Neuronal stem cell (in vitro differentiated cells): ENCODE measurements around the gene RELN.

Source experiments
- DNase-seq: peaks from one replicate; pipeline ENCODE4 v3.0.0-alpha.2; 2013; ENCODE audit warnings: low spot score
- H2AFZ ChIP-seq: one replicate; pipeline ENCODE4 v1.6.1; 2013; ENCODE audit warnings: mild to moderate bottlenecking, low read length, inconsistent platforms
- H2AK5ac ChIP-seq: 2 replicates; pipeline ENCODE4 v1.6.1; 2013; ENCODE audit warnings: low read depth, mild to moderate bottlenecking, inconsistent platforms, low read length, moderate library complexity, mixed read lengths
- H2BK120ac ChIP-seq: 2 replicates; pipeline ENCODE4 v1.6.1; 2013; ENCODE audit warnings: low read depth, mild to moderate bottlenecking, inconsistent platforms, low read length, moderate library complexity, mixed read lengths
- H2BK12ac ChIP-seq: one replicate; pipeline ENCODE4 v1.6.1; 2013; ENCODE audit warnings: low read length, inconsistent platforms
- H2BK15ac ChIP-seq: 2 replicates; pipeline ENCODE4 v1.6.1; 2013; ENCODE audit warnings: mild to moderate bottlenecking, low read length, inconsistent platforms, mixed read lengths
- H2BK5ac ChIP-seq: one replicate; pipeline ENCODE4 v1.6.1; 2013; ENCODE audit warnings: inconsistent platforms, mild to moderate bottlenecking, low read length, moderate library complexity
- H3K14ac ChIP-seq: one replicate; pipeline ENCODE4 v1.6.1; 2013; ENCODE audit warnings: low read length, inconsistent platforms
- H3K18ac ChIP-seq: 2 replicates; pipeline ENCODE4 v1.6.1; 2013; ENCODE audit warnings: low read length, inconsistent platforms
- H3K23ac ChIP-seq: 2 replicates; pipeline ENCODE4 v1.6.1; 2013; ENCODE audit warnings: low read depth, mild to moderate bottlenecking, mixed read lengths, low read length, inconsistent platforms; ENCODE audit not compliant: poor library complexity
- H3K27ac ChIP-seq: replicated peaks from 3 replicates; pipeline ENCODE4 v1.5.1; 2013; ENCODE audit warnings: low read length, inconsistent platforms
- H3K27me3 ChIP-seq, 3 experiments: 2 replicates each; pipeline ENCODE4 v1.6.1; 2013; ENCODE audit warnings: low read length in 3 of 3, mild to moderate bottlenecking in 2 of 3, inconsistent platforms in 1 of 3, low read depth in 1 of 3, mixed read lengths in 1 of 3, moderate library complexity in 1 of 3; ENCODE audit not compliant: control insufficient read depth in 3 of 3, insufficient read depth in 3 of 3
- H3K36me3 ChIP-seq, 2 donors: replicated peaks in 1 of 2; 2 replicates each; pipeline ENCODE4 v1.6.1; 2013; ENCODE audit warnings: low read length in 2 of 2; ENCODE audit not compliant: control insufficient read depth in 2 of 2, insufficient read depth in 2 of 2
- H3K4ac ChIP-seq: 2 replicates; pipeline ENCODE4 v1.6.1; 2013; ENCODE audit warnings: inconsistent platforms, mild to moderate bottlenecking, low read length, moderate library complexity
- H3K4me1 ChIP-seq, 2 donors: 1 replicate in 1 of 2; 2 replicates in 1 of 2; pipeline ENCODE4 v1.6.1; 2013; ENCODE audit warnings: low read length in 2 of 2, low read depth in 1 of 2; ENCODE audit not compliant: control insufficient read depth in 2 of 2, insufficient read depth in 1 of 2
- H3K4me2 ChIP-seq: one replicate; pipeline ENCODE4 v1.6.1; 2013; ENCODE audit warnings: mild to moderate bottlenecking, low read length, inconsistent platforms; ENCODE audit not compliant: insufficient read depth, poor library complexity, severe bottlenecking
- H3K4me3 ChIP-seq, 2 donors: 2 replicates each; pipeline ENCODE4 v1.5.1; 2013; ENCODE audit warnings: low read length in 2 of 2, mild to moderate bottlenecking in 2 of 2, inconsistent platforms in 1 of 2, moderate library complexity in 1 of 2
- H3K79me1 ChIP-seq: one replicate; pipeline ENCODE4 v1.6.1; 2013; ENCODE audit warnings: low read depth, mild to moderate bottlenecking, inconsistent platforms, low read length, moderate library complexity
- H3K9ac ChIP-seq: one replicate; pipeline ENCODE4 v1.6.1; 2013; ENCODE audit warnings: mild to moderate bottlenecking, low read depth, low read length, inconsistent platforms; ENCODE audit not compliant: poor library complexity
- H3K9me3 ChIP-seq, 2 donors: replicated peaks in 1 of 2; 2 replicates each; pipeline versions ENCODE3 to v1.6.1; 2013; ENCODE audit warnings: low read length in 2 of 2, mild to moderate bottlenecking in 2 of 2, inconsistent platforms in 1 of 2, low read depth in 1 of 2, mixed read lengths in 1 of 2, moderate library complexity in 1 of 2; ENCODE audit not compliant: control insufficient read depth in 2 of 2, insufficient read depth in 1 of 2
- H4K8ac ChIP-seq: one replicate; pipeline ENCODE4 v1.6.1; 2013; ENCODE audit warnings: low read depth, mild to moderate bottlenecking, inconsistent platforms, low read length, moderate library complexity
- H4K91ac ChIP-seq: one replicate; pipeline ENCODE4 v1.6.1; 2013; ENCODE audit warnings: low read length, low read depth, mild to moderate bottlenecking, inconsistent platforms; ENCODE audit not compliant: poor library complexity
- WGBS, 2 donors: extraction: QIAGEN DNeasy Blood & Tissue Kit; methylation state at CpG; one replicate each; pipeline ENCODE4 v1.1.7; 2013; ENCODE audit warnings: missing lambda C conversion rate in 2 of 2, mixed read lengths in 1 of 2; ENCODE audit not compliant: insufficient read length in 2 of 2, insufficient replicate concordance in 1 of 2; ENCODE audit errors: extremely low coverage in 2 of 2; 5-methylcytosine and 5-hydroxymethylcytosine counted together

The RELN gene

DNA sequence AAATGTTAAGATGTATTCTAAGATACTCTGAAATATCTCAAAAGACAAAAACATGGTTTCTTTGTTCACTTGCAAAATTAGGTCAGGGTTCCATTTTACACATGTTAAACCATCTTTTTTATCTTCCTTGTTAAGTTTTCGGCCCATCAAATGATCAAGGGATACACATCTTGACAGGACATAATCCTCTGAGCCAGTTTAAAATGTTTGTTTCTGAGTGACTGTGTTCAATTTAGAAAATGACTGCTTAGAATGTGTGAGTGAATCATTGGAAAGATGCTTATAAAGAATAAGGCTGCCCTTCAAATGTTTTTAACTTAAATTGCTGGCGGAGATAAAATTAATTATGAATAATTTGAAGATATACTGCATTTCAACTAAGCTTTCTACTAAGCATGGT lies 447.5 kb downstream of the RELN start:
- H3K79me1 ChIP-seq: no peaks in the 10 kb centered on the region
- H3K4ac ChIP-seq: no peak overlapping the region
- H3K27ac ChIP-seq: no peak overlapping the region
- no peak overlapping the region for H2BK120ac ChIP-seq
- H2BK5ac ChIP-seq: no peak overlapping the region
- no peaks in the 10 kb centered on the region for H3K9me3 ChIP-seq
- no peak overlapping the region for H2BK15ac ChIP-seq
- H3K14ac ChIP-seq: no peak overlapping the region
- no peak overlapping the region for H2AFZ ChIP-seq
- H3K18ac ChIP-seq: no peak overlapping the region
- H4K8ac ChIP-seq: no peak overlapping the region
- WGBS, 2 donors: no CpG with 5 or more reads among the region's 2 CpGs
- no peak overlapping the region for H2BK12ac ChIP-seq
- no peak overlapping the region for H3K4me3 ChIP-seq
- H3K4me2 ChIP-seq: no peak overlapping the region
- no peaks in the 10 kb centered on the region for H3K4me1 ChIP-seq
- H3K36me3 ChIP-seq: no peaks in the 10 kb centered on the region
- H4K91ac ChIP-seq: no peak overlapping the region
- peaks cover 0 to 4% (median 0%) of the 10 kb centered on the region in 3 experiments for H3K27me3 ChIP-seq
- no peak for DNase-seq
- H3K9ac ChIP-seq: no peak overlapping the region
- H3K23ac ChIP-seq: no peak overlapping the region
- H2AK5ac ChIP-seq: no peak overlapping the region

DNA sequence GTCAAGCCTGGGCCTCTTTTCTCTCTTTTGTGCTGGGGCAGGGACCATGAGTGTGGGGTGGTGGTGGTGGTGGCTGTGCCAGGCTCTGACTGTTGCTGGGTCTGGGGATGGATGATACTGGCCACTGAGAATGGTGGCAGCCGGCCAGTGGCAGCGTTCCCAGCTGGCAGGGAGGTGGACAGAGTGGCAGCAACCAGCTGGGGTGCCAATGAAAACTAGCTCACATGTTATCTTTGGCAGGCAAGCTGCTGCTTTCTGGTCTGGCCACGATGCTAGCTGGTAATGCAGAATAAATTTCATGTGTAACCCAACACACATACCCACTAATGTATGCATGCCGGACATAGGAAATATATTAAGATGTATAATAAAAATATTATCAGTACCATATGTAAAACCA lies 448.4 kb downstream of the RELN start:
- no peak overlapping the region for H4K91ac ChIP-seq
- H3K4ac ChIP-seq: no peak overlapping the region

DNA sequence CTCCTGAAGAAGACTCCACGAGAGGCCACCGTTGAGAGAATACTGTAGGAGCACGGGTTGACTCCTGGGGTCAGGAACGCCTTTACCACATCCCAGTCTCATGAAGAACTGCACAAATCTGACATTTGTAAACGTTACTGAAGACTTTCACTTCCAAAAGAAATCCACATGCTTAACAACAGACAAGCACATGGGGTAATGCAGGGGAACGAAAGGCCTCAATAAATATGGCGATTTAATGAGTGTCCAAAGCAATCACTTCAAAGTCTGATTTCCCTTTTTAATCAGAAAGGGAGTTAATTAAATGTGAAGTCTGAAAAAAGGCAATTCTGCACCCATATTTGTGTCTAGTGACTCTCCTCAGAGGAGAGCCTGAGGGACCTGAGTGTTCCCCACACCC lies 449.1 kb downstream of the RELN start:
- H3K4me2 ChIP-seq: no peak overlapping the region
- no peaks in the 10 kb centered on the region for H3K4me1 ChIP-seq
- H4K8ac ChIP-seq: no peak overlapping the region
- no CpG with 5 or more reads among the region's 7 CpGs for WGBS, 2 donors
- no peak overlapping the region for H3K14ac ChIP-seq
- no peak overlapping the region for H3K18ac ChIP-seq
- no peak overlapping the region for H3K4ac ChIP-seq
- H2BK15ac ChIP-seq: no peak overlapping the region
- no peak overlapping the region for H4K91ac ChIP-seq
- no peak overlapping the region for H3K23ac ChIP-seq
- H3K9me3 ChIP-seq: no peaks in the 10 kb centered on the region
- no peaks in the 10 kb centered on the region for H3K79me1 ChIP-seq
- H3K27ac ChIP-seq: no peak overlapping the region
- no peak overlapping the region for H2AFZ ChIP-seq
- H3K4me3 ChIP-seq: no peak overlapping the region
- no peak overlapping the region for H2BK5ac ChIP-seq
- peaks cover 0 to 4% (median 0%) of the 10 kb centered on the region in 3 experiments for H3K27me3 ChIP-seq
- H3K9ac ChIP-seq: no peak overlapping the region
- H2BK12ac ChIP-seq: no peak overlapping the region
- no peaks in the 10 kb centered on the region for H3K36me3 ChIP-seq
- H2BK120ac ChIP-seq: no peak overlapping the region
- no peak for DNase-seq
- H2AK5ac ChIP-seq: no peak overlapping the region

More for the DNA sequence above, 448.4 kb downstream of the RELN start:
- DNase-seq: no peak
- H3K36me3 ChIP-seq: no peaks in the 10 kb centered on the region
- no peak overlapping the region for H2AFZ ChIP-seq
- peak overlapping the region; percentile 7 for H3K18ac ChIP-seq
- no peak overlapping the region for H2BK15ac ChIP-seq
- H3K27ac ChIP-seq: no peak overlapping the region
- no peaks in the 10 kb centered on the region for H3K79me1 ChIP-seq
- no peaks in the 10 kb centered on the region for H3K4me1 ChIP-seq
- no CpG with 5 or more reads among the region's 4 CpGs for WGBS, 2 donors
- H2BK120ac ChIP-seq: no peak overlapping the region
- no peak overlapping the region for H3K4me2 ChIP-seq
- peaks cover 0 to 4% (median 0%) of the 10 kb centered on the region in 3 experiments for H3K27me3 ChIP-seq
- H3K23ac ChIP-seq: no peak overlapping the region
- H4K8ac ChIP-seq: no peak overlapping the region
- no peaks in the 10 kb centered on the region for H3K9me3 ChIP-seq
- no peak overlapping the region for H3K4me3 ChIP-seq
- H2AK5ac ChIP-seq: no peak overlapping the region
- no peak overlapping the region for H3K14ac ChIP-seq
- no peak overlapping the region for H2BK12ac ChIP-seq
- no peak overlapping the region for H2BK5ac ChIP-seq
- H3K9ac ChIP-seq: no peak overlapping the region

DNA sequence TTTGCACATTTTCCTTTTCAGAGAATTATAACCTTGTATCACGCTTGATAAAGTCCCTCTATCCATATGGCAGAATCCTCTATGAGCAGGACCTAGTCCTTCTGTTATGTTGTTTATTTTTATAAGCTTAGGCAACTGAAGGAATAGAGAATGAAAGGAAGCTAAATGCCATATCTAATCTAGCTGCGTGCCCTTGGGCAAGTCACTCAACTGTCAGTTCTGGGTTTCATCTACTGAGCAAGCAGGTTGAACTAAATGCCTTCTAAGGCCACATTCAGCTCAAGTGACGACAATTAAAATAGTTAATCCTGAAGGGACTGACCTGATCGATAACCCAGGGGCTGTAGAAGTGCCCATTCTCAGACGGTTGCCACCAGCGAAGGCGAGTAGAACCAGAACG lies 449.6 kb downstream of the RELN start:
- Histone ChIP-seq H3K79me1 (peaks cover 1% of the 10 kb centered on the region), H3K4ac (no peak overlapping the region)

More for the DNA sequence above, 449.6 kb downstream of the RELN start:
- Histone ChIP-seq H2BK15ac (no peak overlapping the region), H3K4me3 (no peak overlapping the region), H3K9me3 (no peaks in the 10 kb centered on the region), H3K27ac (no peak overlapping the region), H3K23ac (no peak overlapping the region), H3K14ac (no peak overlapping the region), H2BK5ac (no peak overlapping the region), H4K91ac (no peak overlapping the region), H4K8ac (no peak overlapping the region), H3K4me1 (no peaks in the 10 kb centered on the region), H3K4me2 (no peak overlapping the region), H3K36me3 (no peaks in the 10 kb centered on the region), H2BK12ac (no peak overlapping the region), H3K9ac (no peak overlapping the region), H2BK120ac (no peak overlapping the region), H2AK5ac (no peak overlapping the region), H3K27me3 (peaks cover 0 to 4% (median 0%) of the 10 kb centered on the region in 3 experiments), H3K18ac (no peak overlapping the region), H2AFZ (no peak overlapping the region)
- WGBS, 2 donors: no CpG with 5 or more reads among the region's 8 CpGs
- DNase-seq: no peak
